GM21576 (cell line): Measurements from ENCODE around the gene RIPK1.

Experiments
- ATAC-seq: cut with Tn5 transposase; IDR thresholded peaks from one replicate; pipeline ENCODE4 v1.9.1; 2021; ENCODE audit warnings: mild to moderate bottlenecking, moderate library complexity; ENCODE audit not compliant: unreplicated experiment

The RIPK1 gene

DNA sequence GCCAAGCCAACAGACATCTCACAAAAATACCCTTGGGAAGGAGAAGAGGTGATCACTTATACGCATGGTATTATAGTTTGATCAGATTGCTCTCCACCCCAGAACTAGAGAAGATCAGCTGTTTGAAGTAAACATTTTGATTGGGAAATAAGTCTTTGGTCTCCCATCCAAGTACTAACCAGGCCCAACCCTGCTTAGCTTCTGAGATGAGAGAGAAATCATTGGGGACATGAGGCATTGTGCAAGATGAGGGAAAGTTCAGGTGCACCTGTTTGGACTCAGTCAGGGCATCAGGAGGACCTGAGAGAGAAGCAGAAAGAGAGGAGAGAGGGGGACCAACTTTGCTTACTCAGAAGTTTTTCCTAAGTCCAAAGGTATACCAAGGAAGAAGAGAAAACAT, 11.4 kb downstream of the RIPK1 start:
- no peak for ATAC-seq

DNA sequence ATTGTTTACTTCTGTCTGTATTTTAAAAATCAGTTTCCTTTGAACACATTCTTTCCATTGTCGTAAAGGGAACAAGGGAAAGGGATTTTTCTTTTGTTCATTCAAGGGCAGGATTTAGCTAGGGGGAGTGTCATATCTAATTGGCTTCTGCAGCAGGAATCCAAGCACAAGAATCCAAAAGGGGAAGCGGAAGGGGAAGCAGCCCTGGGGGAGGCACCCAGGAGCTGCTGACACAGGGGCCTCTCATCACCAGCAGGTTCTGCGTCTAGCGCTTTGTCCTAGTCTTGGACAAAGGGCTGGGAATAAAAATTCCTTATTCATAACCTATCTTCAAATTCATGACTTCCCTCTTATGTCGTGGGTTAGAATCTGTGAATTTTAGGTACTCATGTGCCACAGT, 13.7 kb downstream of the RIPK1 start:
- no peak for ATAC-seq

DNA sequence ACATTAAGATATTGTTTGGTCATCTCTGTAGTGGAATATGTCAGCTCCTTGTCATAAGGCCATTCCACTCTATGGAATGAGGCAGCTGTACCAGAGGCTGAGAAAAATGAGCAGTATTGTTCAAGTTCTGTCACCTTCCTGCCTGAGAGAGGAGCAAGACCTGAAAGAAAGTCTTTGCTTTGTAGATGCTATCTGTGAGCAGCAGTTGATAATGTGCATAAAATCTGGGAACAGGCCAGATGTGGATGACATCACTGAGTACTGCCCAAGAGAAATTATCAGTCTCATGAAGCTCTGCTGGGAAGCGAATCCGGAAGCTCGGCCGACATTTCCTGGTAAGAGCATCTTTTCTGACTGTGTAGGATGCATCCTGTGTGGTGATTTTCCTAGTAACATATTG, 16.8 kb downstream of the RIPK1 start:
- no peak for ATAC-seq

DNA sequence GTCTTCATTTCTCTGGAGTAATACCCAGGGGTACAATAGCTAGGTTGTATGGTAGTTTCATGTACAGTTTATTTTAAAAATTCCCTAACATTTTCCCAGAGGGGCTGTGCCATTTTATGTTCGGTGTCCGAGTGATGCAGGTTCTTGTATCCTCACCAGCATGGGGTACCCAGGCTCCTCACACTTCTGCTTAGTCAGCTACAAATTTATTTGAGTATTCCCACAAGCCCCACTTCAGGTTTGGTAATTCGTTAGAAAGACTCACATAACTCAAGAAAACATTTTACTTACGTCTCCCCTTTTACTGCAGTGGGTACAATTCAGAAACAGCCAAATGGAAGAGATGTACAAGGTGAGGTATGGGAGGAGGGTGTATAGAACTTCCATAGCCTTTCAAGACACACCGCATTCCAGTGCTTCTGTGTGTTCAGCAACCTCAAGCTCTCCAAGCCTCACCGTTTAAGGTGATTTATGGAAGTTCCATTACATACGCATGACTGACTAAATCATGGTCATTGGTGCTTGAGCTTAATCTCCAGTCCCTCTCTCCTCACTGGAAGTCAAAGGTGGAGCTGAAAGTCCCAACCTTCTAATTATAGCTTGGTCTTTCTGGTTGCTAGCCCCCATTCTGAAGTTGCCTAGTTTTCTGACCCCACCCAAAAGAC, 18.1 kb downstream of the RIPK1 start:
- ATAC-seq = no peak

DNA sequence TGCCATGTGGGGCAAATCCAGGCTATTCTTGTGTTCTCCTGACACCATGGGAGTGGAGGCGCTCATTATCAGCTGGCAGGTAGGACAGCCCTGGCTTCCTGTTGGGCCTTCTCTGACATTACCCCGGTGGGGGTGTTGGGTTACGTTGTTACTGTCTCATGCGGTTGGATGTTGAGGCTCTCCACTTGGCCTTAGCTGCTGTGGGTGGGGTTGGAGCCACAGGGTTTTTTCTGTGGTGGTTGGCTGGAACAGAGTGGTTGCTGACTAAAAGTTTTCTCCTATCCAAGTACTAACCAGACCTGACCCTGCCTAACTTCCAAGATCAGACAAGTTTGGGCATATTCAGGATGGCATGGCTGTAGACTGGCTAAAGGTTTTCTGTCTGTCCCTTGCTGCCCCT, 20.2 kb downstream of the RIPK1 start:
- ATAC-seq = no peak

DNA sequence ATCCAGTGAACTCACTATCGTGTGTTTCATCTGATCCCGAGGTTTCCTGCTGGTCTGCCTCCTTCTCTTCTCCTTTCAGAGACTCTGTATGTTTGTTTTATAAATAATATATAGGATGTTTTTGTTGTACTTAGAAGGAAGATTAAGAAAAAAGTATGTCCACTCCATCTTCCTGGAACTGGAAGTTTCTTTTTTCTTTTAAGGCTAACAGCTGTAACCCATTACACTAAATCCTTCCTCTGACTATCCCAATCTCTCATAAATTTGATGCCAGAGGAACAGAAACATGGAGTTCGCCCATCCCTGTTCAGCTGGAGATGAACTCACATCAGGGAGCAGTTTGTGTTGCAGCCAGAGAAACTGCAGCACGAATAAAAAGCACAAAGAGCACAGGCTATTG, 20.7 kb downstream of the RIPK1 start:
- ATAC-seq = no peak

DNA sequence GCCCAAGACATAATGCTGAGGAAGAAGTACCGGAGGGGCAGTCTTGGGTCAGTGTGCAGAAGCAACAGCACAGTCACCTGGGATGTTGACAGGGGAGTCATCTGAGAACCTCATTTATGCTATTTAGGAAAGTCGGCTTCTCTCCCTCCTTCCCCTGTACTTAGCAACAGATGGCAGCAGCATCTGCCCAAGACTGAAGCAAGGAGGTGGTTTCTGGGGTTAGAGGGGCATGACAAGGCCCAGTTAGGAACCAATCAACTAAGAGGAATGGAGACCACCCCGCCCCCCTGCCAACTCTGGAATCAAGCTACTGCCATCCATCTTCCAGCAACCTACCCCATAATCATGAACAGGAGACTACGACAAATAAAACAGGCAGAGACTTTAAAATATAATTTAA, 21.7 kb downstream of the RIPK1 start:
- ATAC-seq = no peak

DNA sequence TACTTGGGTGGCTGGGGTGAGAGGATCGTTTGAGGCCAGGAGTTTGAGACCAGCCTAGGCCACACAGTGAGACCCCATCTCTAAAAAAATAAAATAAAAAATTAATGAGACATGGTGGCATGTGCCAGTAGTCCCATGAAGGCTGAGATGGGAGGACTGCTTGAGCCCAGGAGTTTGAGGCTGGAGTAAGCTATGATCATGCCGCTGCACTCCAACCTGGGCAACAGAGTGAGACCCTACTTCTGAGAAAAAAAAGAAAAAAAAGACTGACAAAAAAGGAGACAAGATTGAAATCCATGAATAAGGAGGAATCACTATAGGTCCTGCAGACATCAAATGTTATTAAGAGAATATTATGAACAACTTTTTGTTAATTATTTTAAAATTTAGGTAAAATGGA, 26.5 kb downstream of the RIPK1 start:
- no peak for ATAC-seq

DNA sequence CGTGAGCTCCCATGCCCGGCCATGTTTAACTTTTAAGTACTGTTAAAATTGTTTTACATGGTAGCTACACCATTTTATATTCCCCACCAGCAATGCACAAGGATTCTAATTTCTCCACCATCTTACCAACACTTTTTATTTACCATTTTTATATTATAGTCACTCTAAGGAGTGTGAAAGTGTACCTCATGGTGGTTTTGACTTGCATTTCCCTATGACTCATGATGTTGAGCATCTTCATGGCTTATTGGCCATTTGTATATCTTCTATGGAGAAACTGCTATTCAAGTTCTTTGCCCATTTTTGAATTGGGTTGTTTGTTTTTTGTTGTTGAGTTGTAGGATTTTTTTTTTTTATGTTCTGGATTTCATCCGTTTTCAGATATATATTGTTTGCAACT, 34.6 kb downstream of the RIPK1 start:
- no peak for ATAC-seq

DNA sequence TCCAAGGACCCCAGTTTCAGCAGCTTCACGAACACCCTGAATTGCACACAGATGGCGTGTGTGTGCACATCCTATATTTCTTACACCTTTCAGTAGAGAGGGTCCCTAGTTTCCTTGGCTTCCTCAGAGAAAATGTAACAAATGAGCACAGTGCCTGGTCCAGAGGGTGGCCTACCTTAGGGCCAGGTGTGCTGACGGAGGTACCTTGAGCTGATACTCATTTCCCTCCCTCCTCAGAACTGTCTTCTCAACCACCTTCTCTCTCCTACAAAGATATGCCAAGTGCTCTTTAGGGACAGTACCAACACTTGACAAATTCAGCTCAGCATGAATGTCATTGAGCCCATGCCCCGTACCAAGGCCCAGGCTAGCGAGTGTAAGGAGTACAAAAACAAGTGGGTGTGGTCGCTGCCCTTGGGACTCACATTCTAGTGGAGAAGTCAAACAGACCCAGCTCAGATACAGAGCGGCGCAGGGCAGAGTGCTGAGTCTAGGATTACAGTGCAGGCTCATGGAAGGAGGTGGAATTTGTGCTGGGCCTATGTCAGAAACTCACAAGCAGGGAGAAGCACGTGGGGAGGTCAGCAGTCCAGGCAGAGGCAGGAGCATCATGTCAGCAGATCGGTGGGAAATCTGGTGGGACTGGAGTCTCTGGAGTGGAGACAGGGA, 40.6 kb downstream of the RIPK1 start:
- no peak for ATAC-seq

DNA sequence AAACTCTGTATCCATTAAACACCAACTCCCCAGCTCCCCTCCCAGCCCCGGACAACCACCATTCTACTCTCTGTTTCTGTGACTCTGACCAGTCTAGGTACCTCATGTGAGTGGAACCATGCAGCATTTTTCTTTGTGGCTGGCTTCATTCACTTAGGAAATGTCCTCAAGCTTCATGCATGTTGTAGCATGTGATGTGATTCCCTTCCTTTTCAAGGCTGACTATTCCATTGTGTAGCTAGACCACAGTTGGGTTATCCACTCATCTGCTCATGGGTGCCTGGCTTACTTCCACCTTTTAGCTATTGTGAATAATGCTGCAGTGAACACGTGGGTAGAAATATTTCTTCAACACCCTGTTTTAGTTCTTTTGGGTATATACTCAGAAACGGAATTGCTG, 41.5 kb downstream of the RIPK1 start:
- ATAC-seq = no peak

DNA sequence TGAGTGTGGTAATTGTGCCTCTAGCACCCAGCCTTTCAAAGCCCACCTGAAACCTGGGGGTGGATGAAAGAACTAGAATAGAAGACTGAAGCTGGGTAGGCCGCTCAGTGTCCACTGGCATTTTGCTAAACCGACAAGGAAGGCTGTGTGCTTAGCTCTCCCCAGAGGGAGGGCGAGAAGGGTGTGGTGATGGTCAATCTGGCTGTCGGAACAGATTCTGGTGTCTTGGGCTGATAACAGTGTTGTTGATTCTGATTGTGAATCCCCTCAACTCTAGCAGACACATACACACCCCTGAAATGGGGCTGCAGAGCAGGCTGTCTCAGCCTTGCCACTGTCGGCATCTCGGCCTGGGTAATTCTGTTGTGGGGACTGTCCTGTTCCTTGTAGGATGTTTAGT, 46.1 kb downstream of the RIPK1 start:
- no peak for ATAC-seq

DNA sequence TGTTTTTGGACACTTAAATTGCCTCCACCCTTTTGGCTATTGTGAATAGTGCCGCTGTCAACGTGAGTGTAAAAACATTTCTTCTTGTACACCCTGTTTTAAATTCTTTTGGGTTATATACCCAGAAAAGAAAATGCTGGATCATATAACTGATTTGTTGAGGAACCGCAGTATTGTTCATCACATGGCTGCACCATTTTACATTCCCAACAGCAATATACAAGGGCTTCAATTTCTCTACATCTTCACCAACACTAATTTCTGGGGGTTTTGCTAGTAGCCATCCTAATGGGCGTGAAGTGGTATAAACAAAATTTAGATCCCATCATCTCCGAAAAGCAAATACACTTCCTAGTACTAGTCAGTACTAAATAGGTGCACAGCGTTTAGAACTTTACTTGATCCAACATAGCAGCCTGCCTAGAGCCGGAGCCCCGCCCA, 49.6 kb downstream of the RIPK1 start:
- ATAC-seq = no peak

DNA sequence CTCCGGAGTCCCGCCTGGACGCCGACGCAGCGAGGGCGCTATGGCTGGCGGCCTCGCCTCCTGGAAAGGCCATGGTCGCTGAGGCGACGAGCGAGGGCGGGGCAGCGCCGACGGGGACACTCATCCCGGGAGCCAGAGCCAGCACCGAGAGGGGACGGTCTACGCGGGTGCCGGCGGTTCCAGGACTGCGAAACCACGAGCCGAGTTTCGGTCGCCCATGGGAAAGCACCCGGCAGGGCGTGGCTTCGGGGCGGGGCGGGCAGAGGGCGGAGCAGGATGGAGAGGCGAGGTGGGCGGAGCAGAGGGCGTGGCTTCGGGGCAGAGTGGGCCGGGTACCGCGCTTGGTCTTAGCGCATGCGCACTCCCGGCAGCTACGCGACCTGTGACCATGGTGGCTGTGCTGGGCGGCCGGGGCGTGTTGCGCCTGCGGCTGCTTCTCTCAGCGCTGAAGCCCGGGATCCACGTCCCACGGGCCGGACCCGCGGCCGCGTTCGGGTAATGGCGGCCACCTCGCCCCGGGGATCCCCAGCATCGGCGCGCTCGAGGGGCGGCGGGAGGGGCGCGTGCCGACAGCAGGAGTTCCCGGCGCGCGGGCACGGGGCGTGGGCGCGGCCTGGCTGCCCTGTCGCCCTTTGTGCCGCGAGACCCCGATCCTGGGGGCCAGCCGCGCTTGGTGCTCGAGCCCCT, 50.2 kb downstream of the RIPK1 start, which contains the start of gene BPHL:
Gene BPHL (plus strand): TSS at position 359 of the 687 bp plus-strand sequence. CDS start 30 bp downstream, at position 389.
- peak; percentile 82 for ATAC-seq

DNA sequence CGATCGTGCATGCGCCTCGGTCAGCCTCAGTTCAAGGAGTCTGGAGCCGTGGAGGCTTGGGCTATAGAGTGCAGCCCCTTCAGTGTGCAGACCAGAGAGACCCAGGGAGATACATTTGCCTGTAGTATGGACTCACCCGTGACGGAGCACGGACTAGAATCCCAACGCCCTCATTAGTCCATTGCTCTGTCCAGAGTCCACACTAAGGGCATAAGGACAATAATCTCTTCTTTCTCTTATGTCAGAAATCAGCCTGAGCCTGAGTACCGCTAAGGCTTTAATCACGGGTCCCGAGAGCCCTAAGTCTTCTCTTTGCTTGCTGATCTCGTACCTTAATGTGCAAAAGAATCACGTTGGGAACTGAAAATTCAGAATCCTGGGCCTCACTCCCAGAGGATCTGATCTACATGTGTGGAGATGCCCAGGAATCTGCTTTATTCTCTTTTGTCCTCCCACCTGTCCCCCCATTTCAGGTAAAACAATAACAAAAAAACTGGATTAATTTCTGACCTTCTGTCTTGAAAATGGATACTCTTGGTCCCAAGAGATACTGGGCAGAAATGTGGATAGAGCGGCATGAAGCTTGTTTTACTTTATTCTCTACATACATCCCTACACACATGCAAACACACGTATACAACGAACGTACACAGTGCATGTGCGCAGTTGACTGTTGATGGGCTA, 50.9 kb downstream of the RIPK1 start:
- peak; percentile 29 for ATAC-seq

DNA sequence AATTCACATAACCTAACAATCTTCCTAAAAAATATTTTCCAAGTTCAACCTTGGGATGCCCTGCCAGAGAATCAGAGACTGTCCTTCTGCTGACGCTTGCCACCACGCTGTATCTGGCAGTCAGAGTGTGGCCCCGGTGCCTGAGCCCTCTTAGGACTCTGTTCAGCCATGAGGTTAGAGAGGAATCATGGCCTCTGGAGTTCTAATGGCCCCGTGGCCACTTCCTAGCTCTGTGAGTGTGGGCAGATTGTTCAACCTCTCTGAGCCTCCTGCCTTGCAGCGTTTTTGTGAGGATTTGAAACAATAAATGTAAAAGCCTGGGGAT, 52.4 kb downstream of the RIPK1 start:
- ATAC-seq = no peak

DNA sequence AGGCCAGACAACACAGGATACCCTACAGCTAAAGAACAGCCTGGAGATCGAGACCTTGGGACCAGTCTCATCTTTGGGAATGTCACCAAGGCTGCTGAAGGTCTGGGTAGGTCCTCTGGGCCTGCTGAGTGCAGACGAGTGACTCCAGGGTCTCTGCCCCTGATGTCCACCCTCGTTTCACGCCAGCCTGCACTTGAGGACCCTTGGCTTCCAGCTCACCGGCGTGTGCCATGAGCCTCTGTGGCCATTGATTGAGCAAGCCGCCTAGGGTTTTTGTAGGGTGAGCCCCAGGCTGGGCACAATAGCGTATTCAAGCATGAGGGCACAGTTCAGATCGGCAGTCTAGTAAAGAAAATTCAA, 54.5 kb downstream of the RIPK1 start:
- no peak for ATAC-seq

DNA sequence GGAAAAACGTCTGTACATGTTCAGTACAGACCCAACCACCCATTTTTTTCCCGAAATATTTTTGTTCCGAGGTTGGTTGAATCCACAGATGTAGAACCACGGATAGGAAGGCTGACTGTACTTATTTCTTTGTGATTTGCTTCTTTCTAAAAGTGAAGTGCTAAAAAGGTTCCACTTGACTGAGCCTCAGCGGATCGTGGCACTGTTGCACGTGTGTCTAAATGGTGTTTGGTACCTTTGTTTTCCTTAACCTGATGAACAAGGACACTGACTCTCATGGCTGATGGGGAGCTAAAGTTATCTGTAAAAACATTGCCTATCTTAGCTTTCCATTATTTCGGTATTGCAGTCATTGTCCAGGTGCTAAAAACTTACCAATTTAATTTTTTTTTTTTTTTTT, 56.4 kb downstream of the RIPK1 start:
- no peak for ATAC-seq

DNA sequence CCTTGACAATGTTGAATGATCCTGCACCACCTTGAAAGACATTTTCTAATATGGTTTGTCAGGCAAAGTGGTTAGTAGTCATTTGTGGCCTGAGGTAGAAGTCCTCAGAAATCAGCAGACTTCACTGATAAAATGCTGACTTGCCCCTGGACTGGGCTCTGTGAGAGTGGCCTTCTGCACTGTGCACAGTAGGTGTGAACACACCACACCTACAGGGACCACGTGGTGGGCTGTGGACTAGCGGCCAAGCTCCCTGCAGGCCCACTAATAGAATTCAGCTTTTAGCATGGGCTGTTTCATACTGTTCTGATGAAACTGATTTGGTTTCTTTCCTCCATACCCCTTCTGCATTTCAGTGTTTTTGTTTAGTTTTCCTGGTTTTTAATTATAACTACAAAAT, 57.5 kb downstream of the RIPK1 start:
- no peak for ATAC-seq

DNA sequence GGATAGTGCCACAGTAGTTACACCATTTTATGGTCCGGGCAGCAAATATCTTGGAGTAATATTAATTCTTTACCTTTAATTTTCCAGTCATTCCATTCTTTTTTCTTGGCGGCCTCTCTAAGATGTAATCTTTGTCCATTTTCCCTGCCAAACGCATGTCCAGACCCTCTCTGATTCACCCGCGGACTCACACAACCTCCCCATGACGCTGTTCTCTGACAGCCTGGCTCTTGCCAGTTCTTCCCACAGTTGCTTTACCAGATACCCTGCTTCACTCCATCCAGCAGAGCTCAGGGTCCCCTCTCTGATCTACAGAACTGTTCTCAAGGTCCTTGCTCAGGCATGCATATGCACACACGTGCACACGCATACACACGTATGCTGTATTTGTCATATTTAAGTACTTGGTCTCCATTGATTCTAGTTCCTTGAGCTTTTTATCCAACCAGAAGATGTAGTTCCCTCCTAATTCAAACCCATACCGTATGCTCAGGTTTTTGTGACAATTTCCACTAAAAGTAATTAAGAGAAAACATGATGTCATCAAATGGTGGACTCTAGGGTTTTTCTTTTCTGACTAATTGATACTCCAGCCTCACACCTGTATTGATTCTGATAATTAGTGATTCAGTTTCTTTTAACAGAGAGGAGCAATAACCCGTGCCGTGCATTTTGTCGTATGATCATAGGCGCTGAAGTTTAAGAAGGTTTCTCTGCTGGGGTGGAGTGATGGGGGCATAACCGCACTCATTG, 60.2 kb downstream of the RIPK1 start:
- ATAC-seq = no peak

DNA sequence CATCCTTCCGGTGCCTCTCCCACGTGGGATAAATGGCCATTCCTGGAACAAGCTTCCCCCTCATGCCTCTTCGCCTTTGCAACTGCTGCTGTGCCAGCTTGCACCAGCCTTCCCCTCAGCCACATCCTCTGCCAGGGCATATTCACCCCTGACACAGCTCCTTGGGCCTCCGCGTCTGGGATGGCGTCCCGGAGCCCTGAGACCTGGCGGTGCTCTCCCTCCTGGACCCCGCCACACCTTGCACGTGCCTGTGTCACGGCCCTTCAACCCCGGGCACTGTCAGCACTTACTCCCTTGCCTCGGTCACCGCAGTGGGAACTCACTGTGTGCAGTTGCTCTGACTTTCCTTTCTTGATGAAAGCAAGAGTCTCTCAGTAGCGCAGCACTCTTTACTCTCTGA, 63.4 kb downstream of the RIPK1 start:
- no peak for ATAC-seq
